GM18519 (cell line): ENCODE data around the gene PCBP1.
"Not testable (repeated sequence)": the region's sequence is repeated elsewhere in the genome, so short reads cannot be mapped to it uniquely, and the experiment has no call there.

Experiments
- ATAC-seq: cut with Tn5 transposase; IDR thresholded peaks from one replicate; pipeline ENCODE4 v1.9.1; 2021; ENCODE audit warnings: mild to moderate bottlenecking, moderate library complexity; ENCODE audit not compliant: unreplicated experiment, low FRiP score

PCBP1 gene

GRCh38 chr2:70080610-70081200 is 6.6 kb upstream of the PCBP1 start:
- ATAC-seq = no peak

GRCh38 chr2:70081221-70081620 is 6.1 kb upstream of the PCBP1 start:
- ATAC-seq = no peak

GRCh38 chr2:70083344-70084156 is 3.7 kb upstream of the PCBP1 start:
- no peak for ATAC-seq

- no peak for ATAC-seq
These were observed 2.1 kb upstream of the PCBP1 start for GRCh38 chr2:70084973-70085710.

DNA sequence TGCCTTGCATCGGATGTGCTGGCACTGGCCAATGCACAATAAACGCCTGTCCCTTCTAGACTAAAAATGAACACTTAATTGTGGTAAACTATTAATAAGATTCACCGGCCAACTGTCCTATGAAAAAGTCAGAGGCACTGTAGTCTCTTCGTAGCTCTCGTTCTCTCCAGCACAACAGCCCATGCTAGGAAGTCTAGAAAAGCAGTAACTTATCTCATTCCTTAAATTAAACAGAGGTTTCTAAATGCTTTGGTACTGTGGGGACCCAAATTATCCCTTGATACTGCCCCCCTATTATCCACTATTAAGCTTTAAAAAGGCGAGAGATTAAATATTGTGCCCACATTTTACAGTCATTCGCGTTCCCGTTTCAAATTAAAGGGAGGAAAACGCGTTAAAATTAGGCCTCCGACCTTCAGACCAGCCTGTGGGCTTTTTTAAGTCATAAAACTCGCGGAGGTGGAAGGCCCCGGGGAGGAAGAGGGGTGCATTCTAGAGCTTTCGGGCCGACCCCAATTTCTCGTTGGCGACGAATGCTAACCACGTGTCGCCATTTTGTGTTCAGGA is 1.5 kb upstream of the PCBP1 start:
- ATAC-seq = no peak

DNA sequence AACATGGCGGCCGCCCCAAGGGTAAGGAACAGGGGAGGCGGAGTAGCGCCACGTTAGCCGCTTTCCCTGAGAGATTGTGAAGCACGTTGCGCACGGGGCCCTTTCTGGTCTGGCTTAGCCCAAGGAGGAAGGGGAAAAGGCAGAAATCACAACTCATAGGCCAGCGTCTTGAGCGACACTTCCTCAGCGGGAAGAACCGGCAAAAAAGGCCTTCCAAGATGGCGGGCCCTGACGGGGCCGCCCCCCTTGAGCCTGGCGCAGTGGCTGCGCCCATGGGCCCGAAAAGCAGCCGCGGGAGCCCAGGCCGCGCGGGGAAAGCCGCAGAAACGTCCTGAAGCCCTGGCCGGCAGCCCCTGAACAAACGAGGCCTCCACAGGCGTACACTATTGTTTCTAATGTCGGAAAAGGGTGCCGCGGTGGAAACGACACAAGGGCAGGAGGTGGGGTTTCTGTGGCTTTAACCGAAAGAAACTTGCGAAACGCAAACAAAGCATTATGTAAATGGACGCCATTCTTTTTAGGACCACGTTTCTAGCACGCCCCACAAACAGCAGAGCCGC is 919 bp upstream of the PCBP1 start:
- no peak for ATAC-seq

GRCh38 chr2:70087702-70088597 is 673 bp downstream of the PCBP1 start:
- ATAC-seq = no peak

DNA sequence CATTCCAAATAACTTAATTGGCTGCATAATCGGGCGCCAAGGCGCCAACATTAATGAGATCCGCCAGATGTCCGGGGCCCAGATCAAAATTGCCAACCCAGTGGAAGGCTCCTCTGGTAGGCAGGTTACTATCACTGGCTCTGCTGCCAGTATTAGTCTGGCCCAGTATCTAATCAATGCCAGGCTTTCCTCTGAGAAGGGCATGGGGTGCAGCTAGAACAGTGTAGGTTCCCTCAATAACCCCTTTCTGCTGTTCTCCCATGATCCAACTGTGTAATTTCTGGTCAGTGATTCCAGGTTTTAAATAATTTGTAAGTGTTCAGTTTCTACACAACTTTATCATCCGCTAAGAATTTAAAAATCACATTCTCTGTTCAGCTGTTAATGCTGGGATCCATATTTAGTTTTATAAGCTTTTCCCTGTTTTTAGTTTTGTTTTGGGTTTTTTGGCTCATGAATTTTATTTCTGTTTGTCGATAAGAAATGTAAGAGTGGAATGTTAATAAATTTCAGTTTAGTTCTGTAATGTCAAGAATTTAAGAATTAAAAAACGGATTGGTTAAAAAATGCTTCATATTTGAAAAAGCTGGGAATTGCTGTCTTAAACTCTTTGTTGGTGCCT is 1.4 kb downstream of the PCBP1 start:
- no peak for ATAC-seq

DNA sequence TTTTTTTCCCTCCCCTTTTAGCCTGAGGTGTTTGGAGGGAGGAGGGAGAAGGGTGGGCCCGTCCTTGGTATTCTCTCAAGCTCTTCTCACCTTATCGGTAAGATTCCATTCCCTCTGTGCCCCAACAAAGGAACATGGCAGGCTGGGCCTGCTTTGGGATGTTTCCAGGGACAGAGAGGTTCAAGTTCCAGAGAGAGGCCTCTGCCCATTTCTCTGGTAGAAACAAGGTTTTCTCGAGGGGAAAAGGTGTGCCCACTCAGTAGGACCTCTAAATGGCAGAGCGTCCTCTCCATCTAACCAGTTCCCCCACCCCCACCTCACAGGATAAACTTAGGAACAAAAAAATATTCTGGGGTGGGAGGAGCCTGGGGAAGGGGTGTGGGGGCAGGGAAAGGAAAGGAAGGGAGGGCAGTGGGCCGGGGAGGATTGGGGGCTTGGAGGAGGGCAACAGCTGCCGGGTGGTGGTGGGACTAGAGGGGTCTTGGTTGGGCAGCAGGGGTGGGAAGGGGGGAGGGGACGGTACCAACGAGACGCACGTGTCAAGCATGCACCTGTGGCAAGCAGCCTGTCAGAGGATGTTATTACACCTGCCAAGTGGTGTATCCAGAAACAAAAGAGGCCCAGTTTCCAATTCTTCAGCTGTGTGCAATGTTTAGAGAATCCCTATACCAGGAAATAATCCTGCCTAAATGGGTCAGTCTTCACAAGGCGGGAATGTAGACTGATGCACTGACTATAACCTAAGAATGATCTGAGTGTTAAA is 2.1 kb downstream of the PCBP1 start:
- no peak for ATAC-seq

DNA sequence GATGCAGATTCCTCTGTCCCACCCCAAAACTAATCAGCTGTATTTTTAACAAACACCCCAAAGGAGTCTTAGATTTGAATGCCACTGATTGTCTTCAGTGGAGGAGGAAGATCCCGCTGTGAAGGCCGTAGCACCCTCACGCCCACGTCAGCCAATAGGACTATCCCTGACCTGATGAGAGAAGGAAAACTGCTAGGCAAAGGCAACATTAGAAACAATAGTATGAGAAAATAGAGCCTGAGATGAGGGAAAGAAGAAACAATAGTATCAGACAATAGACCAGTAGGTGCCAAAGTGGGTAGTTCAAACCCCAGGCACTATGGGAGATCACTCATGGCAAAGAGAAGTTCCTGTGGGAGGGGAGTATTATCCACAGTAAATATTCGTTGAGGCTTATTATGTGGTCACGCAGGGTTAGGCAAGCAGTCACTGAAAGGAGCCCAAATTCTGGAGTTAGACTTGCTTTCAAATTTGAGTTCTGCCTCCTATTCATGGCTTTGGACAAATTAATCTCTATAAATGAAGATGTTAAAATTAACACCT is 2.8 kb downstream of the PCBP1 start:
- no peak for ATAC-seq

DNA sequence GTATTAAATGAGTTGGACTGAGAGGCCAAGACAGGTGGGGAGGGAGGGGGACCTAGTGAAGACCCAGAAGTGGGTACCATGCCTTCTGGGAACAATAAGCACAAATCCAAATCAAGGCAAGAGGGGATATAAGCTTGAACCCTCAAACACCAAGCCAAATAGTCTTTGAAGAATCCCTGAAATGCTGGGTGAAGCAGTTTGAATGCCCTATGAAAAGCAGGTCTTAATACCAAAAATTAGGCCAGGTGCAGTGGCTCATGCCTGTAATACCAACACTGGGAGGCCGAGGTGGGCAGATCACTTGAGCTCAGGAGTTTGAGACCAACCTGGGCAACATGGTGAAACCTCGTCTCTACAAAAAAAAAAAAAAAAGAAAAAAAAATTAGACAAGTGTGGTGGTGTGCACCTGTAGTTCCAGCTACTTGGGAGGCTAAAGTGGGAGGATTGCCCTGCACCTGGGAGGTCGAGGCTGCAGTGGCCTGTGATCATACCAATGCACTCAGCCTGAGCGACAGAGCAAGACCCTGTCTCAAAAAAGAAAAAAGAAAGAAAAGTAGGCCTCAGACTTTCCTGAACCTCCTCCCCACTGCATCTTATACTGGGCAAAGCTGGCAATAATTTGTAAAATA is 3.5 kb downstream of the PCBP1 start:
- no peak for ATAC-seq

DNA sequence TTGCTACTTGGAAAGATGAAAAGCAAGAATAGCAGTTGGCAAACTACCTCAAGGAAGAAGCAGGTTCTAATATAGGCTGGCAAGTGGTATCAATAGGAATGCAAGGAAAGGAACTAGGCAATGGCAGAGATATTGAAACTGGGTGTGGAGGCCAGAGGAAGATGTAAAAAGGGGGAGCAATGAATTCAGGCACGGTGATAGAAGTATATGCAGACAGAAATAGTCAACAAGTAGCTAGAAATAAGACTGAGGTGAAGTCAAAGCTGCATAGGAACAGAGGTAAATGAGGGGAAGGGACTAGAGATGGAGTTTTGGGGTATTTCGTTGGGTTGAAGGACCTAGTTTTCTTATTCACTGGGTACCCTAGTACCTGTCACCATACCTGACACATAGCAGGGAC is 4.1 kb downstream of the PCBP1 start:
- ATAC-seq = no peak

DNA sequence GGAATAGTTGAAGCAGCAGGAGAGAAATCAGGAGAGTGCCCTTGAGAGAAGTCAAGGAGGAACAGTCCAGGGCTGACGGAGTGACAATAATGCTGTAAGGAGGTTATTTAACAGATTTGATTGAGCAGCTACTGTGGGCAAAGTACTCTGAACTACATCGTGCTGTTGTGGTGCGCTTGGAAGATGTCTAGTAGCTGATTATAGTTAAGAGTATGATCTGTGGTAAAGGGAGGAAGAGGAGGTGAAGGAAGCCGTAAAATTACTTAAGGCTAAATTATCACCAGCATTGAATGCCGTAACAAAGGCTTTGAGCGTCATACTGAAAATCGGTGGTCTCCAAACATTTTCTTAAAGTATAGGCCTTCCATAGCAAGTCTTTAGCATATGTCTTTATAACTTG is 4.5 kb downstream of the PCBP1 start:
- ATAC-seq = no peak

- ATAC-seq = not testable (repeated sequence)
These were observed 5.4 kb downstream of the PCBP1 start for GRCh38 chr2:70092576-70093243.

DNA sequence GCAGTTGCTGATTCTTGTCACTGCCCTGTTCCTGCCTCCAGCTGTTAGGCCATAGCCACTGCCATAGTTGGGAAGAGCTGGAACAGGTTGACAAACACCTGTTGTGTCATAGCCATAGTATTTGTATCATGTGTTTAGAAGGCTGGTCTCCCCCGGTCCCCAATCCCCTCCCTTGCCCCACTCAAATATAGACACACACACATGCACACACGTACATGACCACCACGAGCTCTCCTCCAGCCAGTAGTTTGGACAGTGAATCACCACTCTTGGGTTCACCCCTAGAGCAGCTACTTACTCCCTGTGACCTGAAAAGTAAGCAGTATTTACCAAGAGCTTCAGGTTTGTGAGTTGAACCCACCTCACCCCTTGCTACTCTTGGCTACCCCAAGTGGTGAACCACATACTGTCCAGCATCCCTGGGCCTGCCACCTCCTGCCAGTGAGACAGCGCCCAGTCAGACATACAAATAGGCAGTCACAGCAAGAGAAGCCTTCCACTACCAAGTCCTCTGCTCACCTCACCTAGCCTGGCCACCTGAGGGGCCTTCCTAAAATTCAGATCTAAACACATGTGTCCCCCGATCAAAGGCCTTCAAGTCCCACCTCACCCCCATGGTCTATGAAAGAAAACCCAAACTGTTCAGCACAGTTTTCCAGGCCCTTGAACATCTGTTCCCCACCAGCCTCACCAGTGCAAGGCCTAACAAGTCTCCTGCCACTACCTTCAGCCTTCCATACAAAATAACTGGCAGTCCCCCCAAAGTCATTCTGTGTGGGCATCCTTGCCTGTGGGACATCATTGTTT is 7.1 kb downstream of the PCBP1 start:
- no peak for ATAC-seq

DNA sequence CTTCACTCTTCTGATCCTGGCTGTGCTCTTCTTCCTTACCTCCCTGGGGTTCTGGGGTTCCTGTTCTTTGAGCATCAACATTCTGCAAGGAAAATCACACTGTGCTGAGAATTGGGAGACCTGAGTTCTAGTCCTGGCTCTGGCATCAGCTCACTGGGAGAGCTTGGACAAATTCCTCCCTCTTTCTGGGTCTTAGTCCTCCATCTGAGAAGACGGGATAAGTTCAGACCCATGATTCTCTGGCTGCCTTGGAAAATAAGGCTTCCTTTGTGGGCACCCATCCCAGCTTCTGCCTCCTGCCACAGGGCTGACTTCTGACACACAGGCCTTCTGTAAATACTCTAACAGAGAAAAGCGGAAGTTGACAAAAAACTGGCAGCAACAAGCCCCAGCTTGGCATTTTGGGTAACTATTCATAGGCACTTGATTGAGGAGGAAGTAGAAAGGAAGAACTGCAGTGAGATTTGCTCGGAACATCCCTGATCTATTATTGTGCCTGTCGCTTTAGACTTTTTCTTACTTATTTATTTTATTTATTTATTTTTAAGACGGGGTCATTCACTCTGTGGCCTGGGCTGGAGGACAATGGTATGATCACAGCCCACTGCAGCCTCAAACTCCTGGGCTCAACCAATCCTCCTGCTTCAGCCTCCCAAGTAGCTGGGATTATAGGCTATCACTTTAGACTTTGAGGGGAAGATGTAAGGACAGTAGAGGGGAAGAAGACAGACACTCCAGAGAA is 7.9 kb downstream of the PCBP1 start:
- ATAC-seq = peak; percentile 64
